Fibroblast of villous mesenchyme (primary cell): ENCODE results near the gene BCHE. TPM values are rescaled to one million over a fixed set of nuclear protein-coding genes. Genes with fewer than 3 reads are reported as not detected.

ENCODE experiments used
- DNase-seq: peaks from one replicate; pipeline ENCODE4 v3.0.0-alpha.2; 2010; ENCODE audit warnings: low read depth
- H3K4me3 ChIP-seq: 2 replicates; pipeline ENCODE4 v1.5.1; 2011; ENCODE audit warnings: low read depth, mild to moderate bottlenecking, low read length
- CTCF ChIP-seq: IDR thresholded peaks from 2 replicates; pipeline ENCODE4 v1.5.1; 2012; ENCODE audit warnings: low read depth, mild to moderate bottlenecking, low read length; ENCODE audit not compliant: insufficient read depth
- total RNA-seq: library from RNA; depleted of rRNA; stranded (reverse); fragments of >200 nt; gene quantifications from 2 replicates; pipeline ENCODE4 v1.2.3, GENCODE V29; 2012

BCHE gene
- total RNA-seq, 1 donor = 2.6 TPM

- TF ChIP-seq CTCF = no peak
- no peak for DNase-seq
Measured at GRCh38 chr3:165786013-165786412, 51.2 kb downstream of the BCHE start.

GRCh38 chr3:165784337-165784736 is 52.9 kb downstream of the BCHE start:
- no peak overlapping the region for H3K4me3 ChIP-seq
- TF ChIP-seq CTCF = no peak
- no peak for DNase-seq

More at GRCh38 chr3:165786013-165786412, 51.2 kb downstream of the BCHE start:
- no peak overlapping the region for H3K4me3 ChIP-seq

GRCh38 chr3:165783383-165783782 is 53.8 kb downstream of the BCHE start:
- TF ChIP-seq CTCF = no peak
- no peak for DNase-seq
- no peak overlapping the region for H3K4me3 ChIP-seq

- no peak for DNase-seq
- TF ChIP-seq CTCF = no peak
- no peak overlapping the region for H3K4me3 ChIP-seq
Measured at GRCh38 chr3:165778891-165779290, 58.3 kb downstream of the BCHE start.

- TF ChIP-seq CTCF = no peak
Measured at GRCh38 chr3:165778456-165778855, 58.8 kb downstream of the BCHE start.

GRCh38 chr3:165775824-165776223 is 61.4 kb downstream of the BCHE start:
- no peak for DNase-seq
- H3K4me3 ChIP-seq = no peak overlapping the region
- TF ChIP-seq CTCF = no peak

More at GRCh38 chr3:165778456-165778855, 58.8 kb downstream of the BCHE start:
- DNase-seq = no peak
- H3K4me3 ChIP-seq = no peak overlapping the region

GRCh38 chr3:165770781-165771180 is 66.4 kb downstream of the BCHE start:
- no peak overlapping the region for H3K4me3 ChIP-seq
- DNase-seq = peak; percentile 0
- no peak for TF ChIP-seq CTCF
